Testis (tissue), 2 donors: ENCODE data around the gene LFNG.

Source experiments
- CTCF ChIP-seq, 3 experiments: fragments of 450-650 bp in 2 of 3; fragments of 200-600 bp in 1 of 3; sonication (generic) in 1 of 3; IDR thresholded peaks; one replicate each; pipeline ENCODE4 v1.5.1; 2016 to 2019; ENCODE audit warnings: antibody characterized with exemption in 3 of 3, mild to moderate bottlenecking in 2 of 3, moderate library complexity in 1 of 3
- POLR2A ChIP-seq: fragments of 450-650 bp; IDR thresholded peaks from one replicate; pipeline ENCODE4 v1.6.1; 2017; ENCODE audit warnings: antibody characterized with exemption, mild to moderate bottlenecking, moderate library complexity

- TF ChIP-seq CTCF (IDR thresholded peaks at IDR 0.05), result no peak
- no peak for TF ChIP-seq POLR2A
Measured at GRCh38 chr7:2471396-2471795, 48.2 kb upstream of the LFNG start.
